ACC112 (cell line): ENCODE measurements around the gene WDR82.

Experiments
- H2AFZ ChIP-seq: fragments of 200-600 bp; sonication (generic); one replicate; pipeline ENCODE4 v1.6.0; 2017; ENCODE audit warnings: antibody characterized with exemption, low read length; ENCODE audit not compliant: unreplicated experiment
- H3K27ac ChIP-seq: fragments of 200-600 bp; sonication (generic); 2 replicates; pipeline ENCODE4 v1.5.1; 2014; ENCODE audit warnings: low read depth, mild to moderate bottlenecking, antibody characterized with exemption, low read length, moderate library complexity
- H3K27me3 ChIP-seq: fragments of 200-600 bp; sonication (generic); 2 replicates; pipeline ENCODE4 v1.6.1; 2014; ENCODE audit warnings: mild to moderate bottlenecking, antibody characterized with exemption, low read length, moderate library complexity, mixed read lengths; ENCODE audit not compliant: insufficient read depth
- H3K36me3 ChIP-seq: fragments of 200-600 bp; sonication (generic); 2 replicates; pipeline ENCODE4 v1.6.1; 2016; ENCODE audit warnings: mild to moderate bottlenecking, antibody characterized with exemption, low read length, moderate library complexity, mixed read lengths; ENCODE audit not compliant: insufficient read depth
- H3K4me1 ChIP-seq: fragments of 200-600 bp; sonication (generic); one replicate; pipeline ENCODE4 v1.6.1; 2016; ENCODE audit warnings: low read length, mixed read lengths; ENCODE audit not compliant: insufficient read depth, unreplicated experiment, control insufficient read depth
- H3K4me3 ChIP-seq: fragments of 200-600 bp; sonication (generic); 2 replicates; pipeline ENCODE4 v1.5.1; 2014; ENCODE audit warnings: mild to moderate bottlenecking, low read depth, low read length
- H3K79me2 ChIP-seq: fragments of 200-600 bp; sonication (generic); one replicate; pipeline ENCODE4 v1.6.0; 2016; ENCODE audit warnings: low read length; ENCODE audit not compliant: control insufficient read depth, unreplicated experiment, insufficient read depth

Gene WDR82

DNA sequence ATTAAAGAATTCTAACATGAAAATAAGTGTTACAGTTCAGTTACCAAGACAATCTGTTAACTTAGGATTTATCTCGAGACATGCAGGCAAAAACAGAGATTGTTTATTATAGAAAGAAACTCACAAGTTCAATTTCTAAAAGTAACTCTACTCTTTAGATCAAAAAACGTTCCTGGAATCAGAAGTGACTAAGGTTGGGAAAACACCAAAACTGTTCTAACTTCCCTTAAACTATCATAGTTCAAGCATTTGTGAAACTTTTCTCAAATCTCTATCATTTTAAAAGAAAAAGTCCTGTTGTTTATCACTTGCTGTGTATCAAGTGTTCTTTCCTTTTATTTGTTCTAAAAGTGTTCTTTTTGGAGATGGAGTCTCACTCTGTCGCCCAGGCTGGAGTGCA, 8.7 kb downstream of the WDR82 start:
- Histone ChIP-seq H3K79me2 (peaks cover 82% of the 10 kb centered on the region), H3K36me3 (peaks cover 46% of the 10 kb centered on the region), H3K4me3 (no peak overlapping the region), H3K27me3 (no peaks in the 10 kb centered on the region), H3K27ac (no peak overlapping the region), H3K4me1 (peaks cover 35% of the 10 kb centered on the region), H2AFZ (no peak overlapping the region)

DNA sequence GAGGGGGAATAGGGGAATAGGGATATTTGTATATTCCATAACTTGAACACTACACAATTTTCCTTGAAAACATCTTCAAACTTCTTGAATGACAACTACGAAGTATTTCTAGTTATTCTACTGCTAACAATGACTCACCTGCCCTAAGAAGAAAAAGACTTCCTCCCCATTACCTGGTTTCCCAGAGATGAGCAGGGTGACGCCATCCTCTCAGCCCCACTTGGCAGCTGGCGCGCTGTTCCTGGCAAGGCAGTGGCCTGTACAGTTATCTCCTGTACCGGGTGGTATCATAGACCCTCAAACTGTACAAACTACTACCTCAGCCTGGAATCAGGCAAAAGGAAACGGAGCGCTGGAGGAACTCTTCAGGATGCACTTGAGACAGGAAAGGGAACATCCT, 10.4 kb downstream of the WDR82 start:
- H3K36me3 ChIP-seq = peaks cover 48% of the 10 kb centered on the region
- H3K79me2 ChIP-seq = peaks cover 79% of the 10 kb centered on the region
- no peak overlapping the region for H2AFZ ChIP-seq
- peaks cover 30% of the 10 kb centered on the region for H3K4me1 ChIP-seq
- H3K27ac ChIP-seq = no peak overlapping the region
- no peaks in the 10 kb centered on the region for H3K27me3 ChIP-seq
- H3K4me3 ChIP-seq = no peak overlapping the region

DNA sequence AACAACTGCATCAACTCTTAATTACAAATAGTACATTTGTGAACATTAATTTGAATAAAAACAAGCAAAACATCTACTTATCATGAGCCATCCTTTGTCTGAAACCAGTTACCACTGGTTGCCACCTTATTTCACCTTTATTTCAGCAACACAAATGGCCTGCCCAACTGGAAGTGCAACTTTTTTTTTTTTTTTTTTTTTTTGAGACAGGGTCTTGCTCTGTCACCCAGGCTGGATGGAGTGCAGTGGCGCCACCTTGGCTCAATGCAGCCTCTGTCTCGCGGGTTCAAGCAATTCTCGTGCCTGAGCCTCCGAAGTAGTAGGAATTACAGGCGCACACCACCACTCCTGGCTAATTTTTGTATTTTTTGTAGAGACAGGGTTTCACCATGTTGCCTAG, 13.1 kb downstream of the WDR82 start:
- H3K4me1 ChIP-seq = peaks cover 6% of the 10 kb centered on the region
- peaks cover 71% of the 10 kb centered on the region for H3K79me2 ChIP-seq
- H3K4me3 ChIP-seq = no peak overlapping the region
- no peak overlapping the region for H3K27ac ChIP-seq
- peaks cover 50% of the 10 kb centered on the region for H3K36me3 ChIP-seq
- H2AFZ ChIP-seq = no peak overlapping the region
- no peaks in the 10 kb centered on the region for H3K27me3 ChIP-seq

DNA sequence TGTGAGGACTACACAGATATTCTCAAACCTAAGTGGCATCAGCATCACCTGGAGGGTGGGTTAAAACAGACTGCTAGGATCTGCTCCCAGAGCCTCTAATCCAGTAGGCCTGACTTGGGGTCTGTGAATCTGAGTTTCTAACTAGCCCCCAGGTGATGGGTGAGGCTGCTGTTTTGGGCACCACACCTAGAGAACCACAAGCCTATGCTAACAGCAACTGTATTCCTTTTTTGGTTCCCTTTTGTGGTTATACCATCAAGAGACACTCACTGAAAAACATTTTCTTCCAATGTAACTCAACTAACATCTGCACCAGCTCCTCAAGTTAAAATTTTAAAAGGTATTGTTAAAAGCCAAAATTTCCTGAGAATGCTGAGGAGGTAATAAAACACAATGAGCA, 16.0 kb downstream of the WDR82 start:
- H3K4me1 ChIP-seq = peaks cover 10% of the 10 kb centered on the region
- H3K79me2 ChIP-seq = peaks cover 48% of the 10 kb centered on the region
- H2AFZ ChIP-seq = no peak overlapping the region
- peaks cover 62% of the 10 kb centered on the region for H3K36me3 ChIP-seq
- no peaks in the 10 kb centered on the region for H3K27me3 ChIP-seq
- no peak overlapping the region for H3K27ac ChIP-seq
- H3K4me3 ChIP-seq = no peak overlapping the region

DNA sequence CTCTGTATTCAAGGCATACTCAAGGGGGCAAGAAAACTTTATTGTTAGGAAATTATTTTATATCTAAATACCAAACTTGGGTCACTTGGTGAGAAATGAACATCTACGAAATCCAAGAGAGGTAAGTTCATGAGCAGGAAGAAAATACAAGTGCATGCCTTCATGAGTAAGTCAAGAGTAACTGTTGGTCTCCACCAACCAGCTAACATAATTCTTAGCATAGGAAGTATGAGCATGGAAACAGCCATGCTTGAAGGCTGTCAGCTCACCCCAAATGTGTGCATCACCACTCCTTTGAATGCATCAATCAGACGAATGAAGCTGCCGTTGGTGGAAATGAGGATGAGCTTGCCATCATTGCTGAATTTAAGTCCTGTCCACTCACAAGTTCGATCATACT, 19.0 kb downstream of the WDR82 start:
- H3K4me1 ChIP-seq = peaks cover 10% of the 10 kb centered on the region
- H2AFZ ChIP-seq = no peak overlapping the region
- peaks cover 38% of the 10 kb centered on the region for H3K79me2 ChIP-seq
- H3K27ac ChIP-seq = peak overlapping the region; percentile 15
- peaks cover 56% of the 10 kb centered on the region for H3K36me3 ChIP-seq
- no peaks in the 10 kb centered on the region for H3K27me3 ChIP-seq
- no peak overlapping the region for H3K4me3 ChIP-seq

DNA sequence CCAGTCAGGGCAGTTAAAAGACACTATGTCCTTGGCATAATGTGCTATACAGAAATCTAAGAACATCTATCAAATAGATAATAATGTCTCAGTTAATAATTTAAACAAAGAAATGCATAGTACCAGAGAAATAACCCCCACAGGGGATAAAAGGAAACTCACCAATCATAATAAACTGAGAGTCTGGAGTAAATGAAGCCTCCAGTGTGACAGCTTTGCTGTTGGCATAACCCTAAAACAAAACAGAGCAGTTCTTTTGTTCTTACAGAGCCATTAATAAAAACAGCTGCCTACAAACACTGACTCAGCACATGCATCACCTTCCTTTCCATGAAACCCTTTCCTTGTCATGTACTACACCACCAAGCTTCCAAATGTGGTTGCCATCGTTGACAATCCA, 19.4 kb downstream of the WDR82 start:
- no peak overlapping the region for H3K4me3 ChIP-seq
- no peak overlapping the region for H2AFZ ChIP-seq
- peaks cover 52% of the 10 kb centered on the region for H3K36me3 ChIP-seq
- H3K4me1 ChIP-seq = peaks cover 10% of the 10 kb centered on the region
- H3K27ac ChIP-seq = peak overlapping the region; percentile 15
- peaks cover 34% of the 10 kb centered on the region for H3K79me2 ChIP-seq
- no peaks in the 10 kb centered on the region for H3K27me3 ChIP-seq

DNA sequence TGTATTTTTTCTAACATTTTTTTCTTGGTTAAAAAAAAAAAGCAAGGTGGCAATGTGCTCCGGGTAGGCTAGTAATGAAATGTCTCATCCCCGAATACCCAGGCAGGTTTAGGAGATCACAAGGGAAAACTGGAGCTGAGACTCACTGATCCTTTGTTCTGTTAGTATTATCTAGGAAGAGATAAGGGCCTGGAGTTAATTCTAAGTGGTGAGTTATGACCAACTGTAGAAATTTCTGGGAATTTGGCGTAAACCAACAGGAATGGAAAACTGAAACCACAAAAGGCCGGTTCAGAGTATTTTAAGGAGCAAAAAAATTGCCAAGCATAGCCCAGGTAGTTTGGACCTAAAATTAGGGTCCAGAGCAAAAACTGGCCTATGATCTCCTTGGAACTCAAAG, 20.5 kb downstream of the WDR82 start:
- no peaks in the 10 kb centered on the region for H3K27me3 ChIP-seq
- no peak overlapping the region for H2AFZ ChIP-seq
- H3K27ac ChIP-seq = peak overlapping the region; percentile 15; the same call in 1 of the 2 replicates
- H3K36me3 ChIP-seq = peaks cover 47% of the 10 kb centered on the region
- no peak overlapping the region for H3K4me3 ChIP-seq
- peaks cover 10% of the 10 kb centered on the region for H3K4me1 ChIP-seq
- H3K79me2 ChIP-seq = peaks cover 25% of the 10 kb centered on the region

DNA sequence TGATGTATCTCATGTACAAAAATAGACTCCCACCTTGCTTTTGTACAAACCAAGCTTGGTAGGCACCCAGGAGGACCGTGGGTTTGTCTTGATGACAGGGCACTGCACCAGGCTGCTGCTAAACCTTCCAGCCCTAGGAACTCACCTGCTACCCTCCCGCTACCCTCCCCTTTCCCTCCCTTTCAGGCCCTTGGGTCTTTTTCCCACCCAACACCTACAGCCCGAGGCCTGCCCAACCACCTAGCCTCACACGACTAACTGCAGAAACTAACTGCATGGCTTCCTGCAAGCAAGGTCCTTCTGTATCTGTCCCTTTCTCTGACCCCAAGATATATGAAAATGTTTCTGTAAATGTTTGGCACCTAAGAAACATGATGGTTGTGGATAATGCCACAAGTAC, 21.8 kb downstream of the WDR82 start:
- H3K27ac ChIP-seq = no peak overlapping the region
- H2AFZ ChIP-seq = no peak overlapping the region
- peaks cover 46% of the 10 kb centered on the region for H3K36me3 ChIP-seq
- peaks cover 12% of the 10 kb centered on the region for H3K79me2 ChIP-seq
- no peaks in the 10 kb centered on the region for H3K27me3 ChIP-seq
- peaks cover 10% of the 10 kb centered on the region for H3K4me1 ChIP-seq
- H3K4me3 ChIP-seq = no peak overlapping the region

DNA sequence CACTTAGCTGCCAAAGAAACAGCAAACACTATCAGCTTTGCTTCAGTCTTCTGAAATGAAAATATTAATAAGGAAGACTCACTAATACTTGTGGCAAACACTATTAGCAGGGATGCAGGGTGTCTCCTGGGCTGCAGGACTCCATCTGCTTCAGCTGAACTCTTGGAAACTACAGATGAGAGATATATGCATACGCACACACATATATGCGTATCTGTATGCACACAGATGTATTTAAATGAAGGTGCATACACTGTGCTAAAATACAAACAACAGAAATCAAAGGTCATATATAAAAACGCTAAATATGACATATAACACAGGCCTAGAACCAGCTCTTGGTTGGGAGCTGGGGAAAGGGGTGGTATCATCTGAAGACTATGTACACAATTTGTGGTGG, 22.3 kb downstream of the WDR82 start:
- Histone ChIP-seq H3K79me2 (peaks cover 10% of the 10 kb centered on the region), H3K36me3 (peaks cover 42% of the 10 kb centered on the region), H3K27me3 (no peaks in the 10 kb centered on the region), H2AFZ (no peak overlapping the region), H3K4me3 (no peak overlapping the region), H3K4me1 (peaks cover 10% of the 10 kb centered on the region), H3K27ac (no peak overlapping the region)

DNA sequence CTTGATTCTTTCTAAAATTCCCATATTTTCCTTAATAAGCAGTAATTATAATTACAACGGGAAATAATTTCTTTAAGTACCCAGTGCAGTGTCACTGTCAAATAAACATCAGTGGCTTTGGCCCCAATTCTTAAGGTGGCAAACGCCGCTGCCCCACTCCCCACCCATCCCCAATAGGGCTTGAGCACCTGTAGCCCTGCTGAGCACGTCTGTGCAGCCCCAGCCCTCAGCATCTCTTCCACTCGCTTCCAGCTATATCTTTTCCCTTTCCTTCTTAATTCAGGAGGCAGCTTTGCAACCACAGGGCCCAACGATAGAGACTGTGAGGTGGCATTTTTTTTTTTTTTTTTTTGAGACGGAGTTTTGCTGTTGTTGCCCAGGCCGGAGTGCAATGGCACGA, 23.8 kb downstream of the WDR82 start:
- peaks cover 8% of the 10 kb centered on the region for H3K79me2 ChIP-seq
- H3K36me3 ChIP-seq = peaks cover 33% of the 10 kb centered on the region
- no peak overlapping the region for H3K4me3 ChIP-seq
- H3K4me1 ChIP-seq = peaks cover 9% of the 10 kb centered on the region
- no peaks in the 10 kb centered on the region for H3K27me3 ChIP-seq
- H2AFZ ChIP-seq = no peak overlapping the region
- no peak overlapping the region for H3K27ac ChIP-seq

DNA sequence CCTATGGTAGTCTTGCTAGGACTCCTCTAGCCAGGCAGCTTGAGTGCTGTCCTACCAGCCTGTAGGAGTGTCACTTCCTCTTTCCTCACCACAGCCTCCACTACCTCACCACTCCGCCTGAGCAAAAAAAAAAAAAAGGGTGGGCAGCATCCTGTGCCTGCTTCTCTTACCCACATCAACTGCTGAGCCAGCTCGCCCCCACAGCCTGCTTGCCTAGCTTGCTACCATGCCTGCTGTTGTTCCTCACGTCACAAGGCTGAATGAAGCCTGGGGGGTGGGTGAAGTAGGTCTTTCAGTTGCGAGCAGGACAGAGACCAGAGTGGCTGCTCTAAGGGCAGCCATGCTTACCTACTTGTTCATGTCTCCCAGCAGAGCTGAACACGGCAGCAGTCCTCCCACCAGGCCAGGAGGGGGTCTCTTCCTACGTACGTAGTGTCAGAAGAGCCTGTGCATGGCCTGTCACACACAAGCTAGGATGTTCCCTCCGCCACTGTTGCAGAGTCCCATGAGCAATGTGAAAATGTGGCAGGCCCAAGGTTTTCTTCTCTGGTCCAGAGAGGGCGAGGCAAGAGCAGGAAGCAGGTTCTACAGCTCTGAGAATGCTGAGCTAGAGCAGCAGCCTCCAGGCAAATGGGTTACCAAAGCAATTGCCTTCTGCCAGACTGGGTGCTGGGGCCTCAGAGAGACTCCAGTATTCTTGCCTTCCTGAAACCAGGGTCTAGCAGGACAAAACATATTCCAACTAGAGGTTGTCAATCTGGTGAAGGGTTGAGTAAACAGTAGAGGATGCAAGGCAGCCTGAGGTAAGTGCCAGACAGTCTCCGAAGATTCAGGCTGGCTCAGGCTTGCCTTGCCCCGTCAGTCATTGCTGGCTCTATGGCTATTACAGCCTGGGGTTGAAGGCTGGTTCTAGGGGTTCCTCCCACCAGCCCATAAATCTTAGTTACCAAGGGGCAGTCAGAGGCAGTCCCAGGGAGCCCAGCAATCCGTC, 24.8 kb downstream of the WDR82 start:
- H3K36me3 ChIP-seq = peaks cover 25% of the 10 kb centered on the region

More for the DNA sequence above, 24.8 kb downstream of the WDR82 start:
- Histone ChIP-seq H3K79me2 (peaks cover 8% of the 10 kb centered on the region), H3K4me3 (no peak overlapping the region), H3K27me3 (no peaks in the 10 kb centered on the region), H3K4me1 (no peaks in the 10 kb centered on the region), H3K27ac (no peak overlapping the region), H2AFZ (no peak overlapping the region)
